ENCODE measurements around the gene SLC35F5.
"Not testable (repeated sequence)": the region's sequence is repeated elsewhere in the genome, so short reads cannot be mapped to it uniquely, and the experiment has no call there.

The SLC35F5 gene

GRCh38 chr2:113755035-113755834 lies 1.2 kb downstream of the SLC35F5 start:
- DNase-seq: no peak

- no peak for DNase-seq
These were observed 2.3 kb downstream of the SLC35F5 start for GRCh38 chr2:113754160-113754559.

- DNase-seq: no peak
These were observed 6.1 kb downstream of the SLC35F5 start for GRCh38 chr2:113750385-113750784.

- DNase-seq: no peak
These were observed 15.4 kb downstream of the SLC35F5 start for GRCh38 chr2:113741091-113741490.

- no peak for DNase-seq
These were observed 16.6 kb downstream of the SLC35F5 start for GRCh38 chr2:113739849-113740248.

- no peak for DNase-seq
These were observed 22.3 kb downstream of the SLC35F5 start for GRCh38 chr2:113734185-113734584.

GRCh38 chr2:113724010-113724409 lies 32.4 kb downstream of the SLC35F5 start:
- no peak for DNase-seq

GRCh38 chr2:113723411-113723810 lies 33.0 kb downstream of the SLC35F5 start:
- no peak for DNase-seq

GRCh38 chr2:113720167-113720566 lies 36.3 kb downstream of the SLC35F5 start:
- DNase-seq: no peak

GRCh38 chr2:113716291-113716690 lies 40.2 kb downstream of the SLC35F5 start:
- no peak for DNase-seq

GRCh38 chr2:113712941-113713340 lies 43.5 kb downstream of the SLC35F5 start:
- no peak for DNase-seq

- DNase-seq: no peak
These were observed 44.6 kb downstream of the SLC35F5 start for GRCh38 chr2:113711851-113712250.

- no peak for DNase-seq
These were observed 47.4 kb downstream of the SLC35F5 start for GRCh38 chr2:113709022-113709421.

GRCh38 chr2:113707106-113707505 lies 49.3 kb downstream of the SLC35F5 start:
- no peak for DNase-seq

- no peak for DNase-seq
These were observed 50.4 kb downstream of the SLC35F5 start for GRCh38 chr2:113705982-113706523.

GRCh38 chr2:113704300-113704993 lies 52.0 kb downstream of the SLC35F5 start:
- not testable (repeated sequence) for DNase-seq

GRCh38 chr2:113703386-113704299 lies 52.8 kb downstream of the SLC35F5 start:
- no peak for DNase-seq

GRCh38 chr2:113700186-113700841 lies 56.1 kb downstream of the SLC35F5 start:
- peak; percentile 55 for DNase-seq

GRCh38 chr2:113698892-113699447 lies 57.5 kb downstream of the SLC35F5 start:
- no peak for DNase-seq

- DNase-seq: not testable (repeated sequence)
These were observed 58.2 kb downstream of the SLC35F5 start for GRCh38 chr2:113698251-113698650.

GRCh38 chr2:113697516-113697915 lies 58.9 kb downstream of the SLC35F5 start:
- no peak for DNase-seq

GRCh38 chr2:113694438-113694837 lies 62.0 kb downstream of the SLC35F5 start:
- DNase-seq: no peak

All from KG1 (cell line).